Measurements from ENCODE around the gene STXBP5L. TPM values are rescaled to one million over a fixed set of nuclear protein-coding genes. Genes with fewer than 3 reads are reported as not detected.

STXBP5L gene
- total RNA-seq, 1 donor from 2014 or later, result 1.4 TPM

Small RNA genes within 50 kb of the gene (microRNA-seq; reads per million reads assigned to microRNA genes)
- gene MIR5682, result not detected

Other genes with a start within 250 kb of the STXBP5L start
- gene HGD, start 226.0 kb upstream of the STXBP5L start, total RNA-seq, result 0.40 TPM
- 27.4 TPM for gene RABL3, start 165.7 kb upstream of the STXBP5L start, total RNA-seq
- gene GTF2E1, start 165.5 kb upstream of the STXBP5L start, total RNA-seq, result 15.0 TPM

Measured in sciatic nerve (tissue), 1 donor.